HG03342 (cell line): ENCODE measurements around the gene PSMB1.
A peak's percentile ranks its signal among the peaks of the same experiment; 100 is the strongest.
"Not testable (repeated sequence)": the region's sequence is repeated elsewhere in the genome, so short reads cannot be mapped to it uniquely, and the experiment has no call there.

Experiments used
- ATAC-seq: cut with Tn5 transposase; IDR thresholded peaks from one replicate; pipeline ENCODE4 v1.9.1; 2021; ENCODE audit warnings: mild to moderate bottlenecking, moderate library complexity; ENCODE audit not compliant: unreplicated experiment

Gene PSMB1

GRCh38 chr6:170536671-170537070 lies 16.4 kb downstream of the PSMB1 start:
- ATAC-seq = no peak

DNA sequence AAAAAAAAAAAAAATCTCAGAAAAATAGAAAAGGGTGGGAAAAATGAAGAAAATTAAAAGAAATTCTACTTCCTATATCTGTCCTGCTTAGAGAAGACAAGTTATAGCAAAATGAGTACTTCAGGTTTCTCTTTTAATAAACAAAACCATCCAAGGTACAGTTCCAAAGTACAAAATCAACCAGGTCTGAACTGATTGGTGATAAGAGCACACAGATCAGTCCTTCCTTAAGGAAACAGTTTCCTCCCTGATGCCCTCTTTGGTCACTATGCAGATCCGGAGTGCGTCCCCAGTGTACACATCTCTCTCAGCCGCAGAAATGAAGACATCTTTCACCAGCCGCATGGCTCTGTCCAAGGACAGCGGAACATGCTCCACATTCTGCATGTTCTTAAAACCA lies 18.1 kb downstream of the PSMB1 start:
- no peak for ATAC-seq

GRCh38 chr6:170533792-170534191 lies 19.3 kb downstream of the PSMB1 start:
- no peak for ATAC-seq

DNA sequence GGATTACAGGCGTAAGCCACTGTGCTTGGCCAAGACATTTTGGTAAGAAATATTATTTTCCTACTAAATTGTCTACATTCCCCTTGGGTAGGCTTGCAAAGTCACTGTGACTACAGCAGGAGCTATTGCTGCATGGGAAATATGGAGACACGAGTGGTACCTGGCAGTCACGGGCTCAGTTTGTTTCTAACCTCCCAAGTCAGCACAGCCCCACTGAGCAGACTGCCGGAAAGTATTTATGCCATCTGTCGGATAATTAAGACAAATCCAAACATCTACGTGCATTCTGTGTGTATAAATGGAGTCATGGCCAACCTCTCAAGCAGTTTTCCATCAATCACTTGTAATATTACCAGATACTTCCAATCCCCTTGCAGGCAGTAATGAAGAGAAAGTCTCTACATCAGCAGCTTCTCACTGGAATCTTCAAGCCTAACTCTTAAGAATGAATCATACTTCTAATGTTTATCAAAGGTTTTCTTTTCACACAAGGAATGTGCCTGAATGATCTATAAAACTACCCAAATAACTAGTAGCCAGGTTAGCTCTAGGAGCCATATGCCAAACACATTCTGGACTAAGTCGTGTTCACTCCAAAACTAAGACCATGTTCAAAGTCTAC lies 20.1 kb downstream of the PSMB1 start:
- no peak for ATAC-seq

DNA sequence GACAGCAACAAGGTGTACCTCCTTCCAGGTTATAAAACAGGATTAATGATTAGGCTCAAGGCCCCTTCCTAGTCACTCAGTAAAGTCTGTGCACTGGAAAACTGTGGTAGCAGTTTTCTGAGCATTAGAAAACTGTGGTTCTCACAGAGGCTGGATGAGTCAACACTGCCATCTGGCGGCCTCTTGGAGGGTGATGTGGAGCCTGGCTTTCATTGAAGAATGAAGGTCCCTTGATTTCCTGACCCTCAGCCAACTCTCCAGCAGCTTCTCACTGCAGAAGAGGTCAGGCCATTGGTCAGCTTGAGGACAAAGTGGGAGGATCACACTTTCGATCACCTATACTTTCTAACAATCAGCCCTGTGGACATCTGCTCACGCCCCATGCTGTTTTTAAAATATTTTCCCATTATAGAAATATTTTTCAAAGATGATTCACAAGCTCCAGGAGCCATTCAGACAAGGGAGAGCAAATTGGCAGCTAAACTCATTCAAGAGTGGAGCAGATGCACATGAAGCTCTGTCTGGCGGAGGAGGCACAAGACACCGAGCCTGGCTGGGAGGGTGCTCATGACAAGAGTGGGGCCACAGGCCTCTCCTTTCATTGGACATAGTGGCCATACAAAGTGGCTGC lies 23.2 kb downstream of the PSMB1 start:
- ATAC-seq = peak; percentile 76

DNA sequence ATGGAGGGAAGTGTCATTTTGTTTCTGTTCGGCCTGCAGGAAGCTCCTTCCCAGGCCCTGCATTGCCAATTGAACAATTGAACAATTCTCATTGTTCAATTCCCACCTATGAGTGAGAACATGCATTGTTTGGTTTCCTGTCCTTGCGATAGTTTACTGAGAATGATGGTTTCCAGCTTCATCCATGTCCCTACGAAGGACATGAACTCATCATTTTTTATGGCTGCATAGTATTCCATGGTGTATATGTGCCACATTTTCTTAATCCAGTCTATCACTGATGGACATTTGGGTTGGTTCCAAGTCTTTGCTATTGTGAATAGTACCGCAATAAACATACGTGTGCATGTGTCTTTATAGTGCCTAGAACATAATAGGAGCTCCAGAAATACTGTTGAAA lies 25.1 kb downstream of the PSMB1 start:
- ATAC-seq = not testable (repeated sequence)

- ATAC-seq = no peak
Measured at GRCh38 chr6:170525795-170526194, 27.3 kb downstream of the PSMB1 start.

DNA sequence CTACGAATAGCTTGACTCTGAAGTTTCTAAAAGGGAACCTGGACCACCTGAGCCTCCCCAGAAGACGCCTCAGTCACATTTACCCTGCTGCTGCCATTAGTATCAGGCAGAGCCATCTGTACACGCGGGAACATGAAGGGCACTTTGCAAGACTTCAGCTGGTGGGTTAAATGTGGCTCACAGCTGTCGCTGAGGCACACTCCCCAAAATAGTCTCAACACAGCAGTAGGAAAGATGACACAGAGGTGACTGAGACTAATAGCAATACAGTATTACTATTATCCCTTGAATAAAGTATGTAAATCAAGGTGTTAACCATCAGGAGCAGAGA lies 29.0 kb downstream of the PSMB1 start:
- no peak for ATAC-seq

DNA sequence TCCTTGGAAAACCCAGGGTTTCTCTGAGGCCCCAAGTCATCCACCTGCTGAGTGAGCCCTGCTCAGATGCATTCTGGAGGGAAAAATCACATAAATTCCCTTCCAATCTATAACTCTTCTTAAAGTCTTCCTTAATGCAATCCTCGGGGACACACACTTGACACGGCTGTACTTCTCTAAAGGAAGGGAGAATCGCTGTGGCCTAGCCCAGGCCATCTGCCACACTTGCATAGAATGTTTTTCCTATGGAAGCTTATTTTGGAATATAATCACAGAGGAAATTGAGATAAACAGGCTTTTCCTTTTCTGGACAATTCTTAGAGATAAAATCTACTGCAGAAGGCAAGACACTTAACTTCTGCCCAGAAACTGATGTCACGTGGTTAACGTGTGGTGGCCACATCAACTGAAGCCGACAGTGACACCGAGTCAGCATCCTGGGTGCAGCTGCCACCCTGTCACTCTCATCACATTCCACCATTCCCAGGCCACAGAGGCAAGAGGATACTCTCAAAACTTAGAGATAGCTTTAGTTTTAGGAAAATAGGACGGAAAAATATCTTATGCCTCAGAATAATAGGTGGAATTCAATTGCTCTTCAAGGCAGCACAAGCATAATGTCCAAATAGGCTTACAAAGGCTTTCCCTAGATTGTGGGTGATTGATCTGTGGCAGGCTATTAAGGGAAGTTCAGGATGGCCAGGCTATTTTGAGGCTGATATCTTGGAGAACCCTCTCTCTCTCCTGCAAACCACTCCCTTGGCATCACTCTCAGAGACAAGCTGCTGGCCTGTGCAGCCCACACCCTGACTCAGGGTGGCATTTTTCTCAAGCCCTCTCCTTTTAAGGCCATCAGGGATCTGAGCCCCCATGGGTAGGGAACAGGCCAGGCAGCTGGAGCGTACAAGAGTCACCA lies 29.6 kb downstream of the PSMB1 start:
- no peak for ATAC-seq

DNA sequence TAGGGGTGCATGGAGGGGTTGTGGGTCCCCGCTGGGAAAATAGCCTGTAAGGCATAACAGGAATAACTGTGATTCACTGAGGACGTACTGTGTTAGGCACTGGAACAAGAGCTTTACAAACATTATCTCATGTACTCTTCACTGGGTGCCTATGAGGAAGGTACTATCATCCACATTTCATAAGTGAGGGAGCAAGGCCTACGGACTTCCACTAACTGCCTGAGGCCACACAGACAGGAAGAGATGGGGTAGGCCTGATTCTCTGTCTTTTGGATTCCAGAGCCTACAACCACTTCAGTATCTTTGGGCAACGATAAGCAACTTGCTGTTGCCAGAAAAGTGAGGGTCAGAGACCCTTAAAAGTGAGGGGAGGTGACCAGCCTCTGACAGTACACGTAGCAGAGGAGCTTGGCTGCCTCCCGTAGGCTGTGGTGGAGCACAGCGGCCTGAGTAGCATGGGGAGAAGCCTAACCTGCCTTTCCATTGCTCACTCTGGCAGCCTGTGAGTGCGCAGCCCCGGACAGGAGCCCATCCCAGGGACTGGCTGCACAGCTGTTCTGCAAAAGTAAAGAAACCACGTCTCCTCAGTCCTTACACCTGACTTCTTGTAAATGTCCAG lies 30.4 kb downstream of the PSMB1 start:
- ATAC-seq = no peak

GRCh38 chr6:170516783-170517616 lies 36.1 kb downstream of the PSMB1 start:
- ATAC-seq = peak; percentile 98

- no peak for ATAC-seq
Measured at GRCh38 chr6:170514908-170515307, 38.2 kb downstream of the PSMB1 start.

DNA sequence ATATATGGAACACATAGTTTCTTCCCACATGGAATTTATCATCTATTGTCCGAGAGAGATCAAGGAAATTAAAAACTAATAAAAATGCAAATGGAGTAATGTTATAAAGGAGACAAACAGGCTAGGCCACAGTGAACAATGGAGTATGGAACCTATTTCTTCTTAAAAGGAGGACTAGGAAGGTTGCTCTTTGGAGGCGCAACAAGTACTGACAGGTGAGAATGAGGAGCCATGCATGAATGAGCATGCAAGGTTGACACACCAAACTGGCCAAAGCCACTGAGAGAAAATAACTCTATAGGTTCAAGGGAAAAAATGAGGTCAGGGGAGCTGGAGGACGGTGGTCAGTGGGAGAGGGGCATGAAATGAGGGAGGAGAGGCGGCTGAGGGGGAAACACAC lies 40.9 kb downstream of the PSMB1 start:
- ATAC-seq = no peak

- ATAC-seq = no peak
Measured at GRCh38 chr6:170510631-170511030, 42.5 kb downstream of the PSMB1 start.

DNA sequence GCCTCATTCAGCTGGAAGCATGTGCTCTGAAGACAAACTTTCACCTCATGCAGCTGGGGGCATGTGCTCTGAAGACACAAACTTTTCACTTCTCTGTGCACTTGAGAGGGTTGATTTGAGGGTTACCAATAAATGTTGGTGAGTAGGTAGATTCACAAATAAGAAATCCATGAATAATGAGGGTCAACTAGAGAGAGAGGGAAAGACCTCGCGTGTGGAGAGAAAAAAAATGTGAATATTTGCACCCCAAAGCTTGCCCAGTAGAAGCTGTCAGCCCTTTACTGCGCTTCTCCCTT lies 43.4 kb downstream of the PSMB1 start:
- no peak for ATAC-seq

DNA sequence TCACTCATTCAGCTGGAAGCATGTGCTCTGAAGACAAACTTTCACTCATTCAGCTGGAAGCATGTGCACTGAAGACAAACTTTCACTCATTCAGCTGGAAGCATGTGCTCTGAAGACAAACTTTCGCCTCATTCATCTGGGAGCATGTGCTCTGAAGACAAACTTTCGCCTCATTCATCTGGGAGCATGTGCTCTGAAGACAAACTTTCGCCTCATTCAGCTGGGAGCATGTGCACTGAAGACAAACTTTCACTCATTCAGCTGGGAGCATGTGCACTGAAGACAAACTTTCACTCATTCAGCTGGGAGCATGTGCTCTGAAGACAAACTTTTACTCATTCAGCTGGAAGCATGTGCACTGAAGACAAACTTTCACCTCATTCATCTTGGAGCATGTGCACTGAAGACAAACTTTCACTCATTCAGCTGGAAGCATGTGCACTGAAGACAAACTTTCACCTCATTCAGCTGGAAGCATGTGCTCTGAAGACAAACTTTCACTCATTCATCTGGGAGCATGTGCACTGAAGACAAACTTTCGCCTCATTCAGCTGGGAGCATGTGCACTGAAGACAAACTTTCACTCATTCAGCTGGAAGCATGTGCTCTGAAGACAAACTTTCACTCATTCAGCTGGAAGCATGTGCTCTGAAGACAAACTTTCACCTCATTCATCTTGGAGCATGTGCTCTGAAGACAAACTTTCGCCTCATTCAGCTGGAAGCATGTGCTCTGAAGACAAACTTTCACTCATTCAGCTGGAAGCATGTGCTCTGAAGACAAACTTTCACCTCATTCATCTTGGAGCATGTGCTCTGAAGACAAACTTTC lies 44.0 kb downstream of the PSMB1 start:
- ATAC-seq = not testable (repeated sequence)

DNA sequence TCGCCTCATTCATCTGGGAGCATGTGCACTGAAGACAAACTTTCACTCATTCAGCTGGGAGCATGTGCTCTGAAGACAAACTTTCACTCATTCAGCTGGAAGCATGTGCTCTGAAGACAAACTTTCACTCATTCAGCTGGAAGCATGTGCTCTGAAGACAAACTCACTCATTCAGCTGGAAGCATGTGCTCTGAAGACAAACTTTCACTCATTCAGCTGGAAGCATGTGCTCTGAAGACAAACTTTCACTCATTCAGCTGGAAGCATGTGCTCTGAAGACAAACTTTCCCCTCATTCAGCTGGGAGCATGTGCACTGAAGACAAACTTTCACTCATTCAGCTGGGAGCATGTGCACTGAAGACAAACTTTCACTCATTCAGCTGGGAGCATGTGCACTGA lies 44.8 kb downstream of the PSMB1 start:
- not testable (repeated sequence) for ATAC-seq

GRCh38 chr6:170507728-170508127 lies 45.4 kb downstream of the PSMB1 start:
- ATAC-seq = not testable (repeated sequence)

- ATAC-seq = no peak
Measured at GRCh38 chr6:170506446-170506845, 46.7 kb downstream of the PSMB1 start.

DNA sequence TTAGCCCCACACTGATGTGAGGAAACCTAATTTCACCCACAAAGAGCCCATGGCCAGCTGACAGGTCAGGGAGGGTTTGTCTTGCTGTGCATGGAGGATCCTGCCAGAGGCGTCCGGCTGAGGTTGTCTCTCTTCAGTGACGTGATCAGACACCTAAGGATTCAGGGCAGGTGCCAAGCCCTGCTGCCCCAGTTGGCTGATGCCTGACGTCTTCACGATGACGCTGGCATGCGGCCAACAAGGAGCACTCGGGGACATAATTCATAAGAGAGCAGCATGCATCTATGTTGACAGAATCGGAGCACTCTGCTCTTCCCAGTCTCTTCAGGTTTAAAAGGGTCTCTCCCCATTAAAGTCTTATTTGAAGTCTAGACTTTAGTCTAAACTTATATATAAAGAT lies 47.8 kb downstream of the PSMB1 start:
- ATAC-seq = no peak
